ENCODE data around the gene GUCY2C.

The GUCY2C gene

GRCh38 chr12:14681190-14681589 is 15.2 kb downstream of the GUCY2C start:
- no peak for FAIRE-seq

- no peak for FAIRE-seq
Observed at GRCh38 chr12:14678547-14679150, 17.8 kb downstream of the GUCY2C start.

GRCh38 chr12:14668591-14668990 is 27.8 kb downstream of the GUCY2C start:
- no peak for FAIRE-seq

- FAIRE-seq, result no peak
Observed at GRCh38 chr12:14665354-14666348, 30.7 kb downstream of the GUCY2C start.

DNA sequence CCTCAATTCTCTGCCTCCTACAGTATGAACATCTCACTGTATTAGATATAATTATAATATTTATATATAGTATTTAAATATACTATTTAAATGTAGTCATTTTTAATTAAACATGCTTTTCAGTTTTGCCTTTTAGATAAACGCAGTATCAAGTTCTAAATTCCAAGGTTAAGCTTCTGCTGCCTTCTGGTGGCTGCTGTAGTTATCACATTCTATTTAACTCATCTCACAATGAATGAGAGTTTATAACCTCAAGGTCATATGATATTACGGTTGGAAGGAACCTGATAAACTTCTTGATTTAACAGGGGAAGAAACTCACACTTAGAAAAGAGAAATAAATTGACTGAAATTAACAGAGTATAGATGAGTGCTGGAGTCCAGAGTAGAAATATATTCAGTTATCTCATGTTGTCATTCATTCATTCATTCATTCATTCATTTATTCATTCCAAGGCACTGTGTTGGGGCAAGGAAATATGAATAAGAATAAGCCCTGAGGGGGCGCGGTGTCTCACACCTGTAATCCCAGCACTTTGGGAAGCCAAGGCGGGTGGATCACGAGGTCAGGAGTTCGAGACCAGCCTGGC is 31.9 kb downstream of the GUCY2C start:
- FAIRE-seq, result peak; percentile 77

DNA sequence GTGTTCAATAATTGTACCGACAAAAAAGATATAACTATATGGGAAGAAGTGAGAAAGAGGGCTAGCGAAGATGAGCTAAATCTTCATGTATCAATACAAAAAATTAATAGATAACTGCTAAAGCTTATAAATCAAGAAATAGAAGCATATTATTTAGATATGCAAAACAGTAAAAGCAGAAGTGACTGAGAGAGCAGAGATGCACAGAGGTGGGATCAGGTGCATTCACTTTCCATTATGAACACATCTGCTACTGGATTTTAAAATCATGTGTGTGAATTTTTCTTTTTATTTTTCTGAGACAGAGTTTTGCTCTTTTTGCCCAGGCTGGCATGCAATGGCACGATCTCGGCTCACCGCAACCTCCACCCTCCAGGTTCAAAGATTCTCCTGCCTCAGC is 33.4 kb downstream of the GUCY2C start:
- FAIRE-seq, result no peak

GRCh38 chr12:14656846-14657245 is 39.6 kb downstream of the GUCY2C start:
- FAIRE-seq, result no peak

- no peak for FAIRE-seq
Observed at GRCh38 chr12:14655284-14655683, 41.1 kb downstream of the GUCY2C start.

- FAIRE-seq, result no peak
Observed at GRCh38 chr12:14654842-14655241, 41.6 kb downstream of the GUCY2C start.

DNA sequence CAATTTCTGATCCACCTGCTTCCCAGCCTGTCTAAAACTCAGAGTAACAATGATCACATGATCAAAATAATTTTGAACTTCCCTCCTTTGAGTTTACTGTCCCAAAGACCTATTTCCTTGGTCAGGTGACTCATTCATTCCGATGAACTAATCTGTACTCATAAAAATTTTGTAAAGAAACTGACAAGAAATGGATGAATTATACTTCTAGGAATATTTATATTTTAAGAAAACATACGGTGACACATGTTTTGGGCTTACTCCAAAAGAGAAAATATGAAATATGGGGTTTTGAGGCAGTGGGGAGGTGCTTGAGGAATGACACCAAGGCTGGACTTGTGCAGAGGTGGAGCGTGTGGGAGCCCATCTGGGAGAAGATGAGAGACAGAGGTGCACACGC is 42.0 kb downstream of the GUCY2C start:
- no peak for FAIRE-seq

DNA sequence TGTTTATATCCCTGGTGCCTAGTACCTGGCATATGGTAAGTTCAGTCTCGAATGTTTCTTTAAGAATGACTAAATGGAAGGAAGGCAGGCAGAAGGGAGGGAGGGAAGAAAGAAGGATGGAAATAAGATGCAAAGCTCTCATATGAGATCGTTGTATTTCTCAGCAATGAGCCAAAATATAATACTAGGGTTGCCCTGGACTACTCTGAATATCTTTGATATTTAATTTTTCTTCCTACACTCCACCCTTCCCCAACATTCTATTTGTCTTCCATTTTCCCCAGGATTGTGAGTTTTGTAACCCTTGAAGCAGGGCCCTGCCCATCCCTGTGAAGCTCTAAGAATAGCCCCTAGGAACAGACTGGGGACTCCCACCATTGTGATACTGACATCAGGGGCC is 43.9 kb downstream of the GUCY2C start:
- no peak for FAIRE-seq

DNA sequence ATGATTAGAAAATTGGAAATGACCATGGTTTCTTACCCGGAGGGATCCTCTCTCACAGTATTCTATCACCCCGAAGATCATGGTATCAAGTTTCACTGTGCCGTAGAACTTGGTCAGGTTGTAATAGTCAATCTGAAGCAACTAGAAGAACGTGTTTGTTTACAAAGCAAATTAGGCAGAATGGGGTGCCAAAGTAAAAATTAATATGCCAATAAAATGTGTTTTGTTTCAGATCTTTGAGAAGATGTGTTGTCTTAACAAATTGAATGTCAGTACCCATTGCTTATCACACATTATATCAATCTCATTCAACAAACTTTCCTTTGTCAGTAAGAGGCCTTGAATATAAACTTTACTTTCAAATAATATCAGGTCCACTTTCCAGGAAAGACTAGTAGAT is 45.0 kb downstream of the GUCY2C start:
- no peak for FAIRE-seq

DNA sequence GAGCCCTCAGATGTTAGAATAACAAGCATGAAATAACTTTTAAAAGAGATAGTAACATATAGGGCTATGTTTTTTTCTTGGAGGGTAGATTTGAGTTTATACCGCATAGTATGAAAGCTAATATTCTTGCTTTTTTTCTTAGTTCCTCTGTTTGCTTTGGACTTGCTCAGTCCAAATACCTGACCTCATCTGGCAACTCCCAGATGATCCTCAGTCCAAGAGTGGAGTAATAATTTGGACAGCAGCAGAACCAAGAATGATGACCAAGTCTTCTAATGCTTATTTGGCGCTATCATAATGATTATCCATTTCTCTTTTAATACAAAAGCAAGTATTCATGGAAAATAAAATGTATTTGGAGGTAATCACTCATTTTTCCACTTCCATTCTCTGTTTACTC is 45.6 kb downstream of the GUCY2C start:
- FAIRE-seq, result no peak

DNA sequence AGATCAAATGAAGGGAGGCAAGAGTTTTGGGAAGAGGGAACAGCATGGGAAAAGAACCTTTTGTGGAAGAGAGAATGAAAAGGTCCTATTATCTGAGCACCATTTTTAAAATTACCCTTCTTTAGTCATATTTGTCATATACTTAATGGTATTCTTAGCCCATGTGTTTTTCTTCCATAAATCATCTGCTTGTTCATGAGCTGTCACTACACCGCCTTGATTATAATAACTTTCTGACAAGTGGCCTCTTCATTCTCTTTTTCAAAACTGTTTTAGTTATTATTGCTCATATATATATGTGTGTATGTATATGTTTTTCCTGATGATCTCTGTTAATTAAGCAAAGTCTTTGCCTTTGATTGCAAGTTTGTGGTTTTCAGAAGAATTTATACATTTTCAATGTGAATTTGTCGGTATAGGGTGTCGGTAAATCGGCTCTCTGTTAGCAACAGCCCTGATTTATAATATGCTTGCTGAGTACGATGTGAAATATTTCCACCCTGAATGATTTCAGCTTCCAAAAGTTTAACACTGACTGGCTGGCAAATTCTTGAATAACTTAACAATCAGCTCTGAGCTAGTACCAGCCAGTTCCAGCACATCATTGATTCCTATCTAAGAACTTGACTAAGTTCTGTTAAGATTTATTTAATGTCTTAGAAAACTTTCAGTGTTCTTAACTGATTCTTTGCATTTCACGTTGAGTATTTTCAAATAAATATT is 49.2 kb downstream of the GUCY2C start:
- no peak for FAIRE-seq

DNA sequence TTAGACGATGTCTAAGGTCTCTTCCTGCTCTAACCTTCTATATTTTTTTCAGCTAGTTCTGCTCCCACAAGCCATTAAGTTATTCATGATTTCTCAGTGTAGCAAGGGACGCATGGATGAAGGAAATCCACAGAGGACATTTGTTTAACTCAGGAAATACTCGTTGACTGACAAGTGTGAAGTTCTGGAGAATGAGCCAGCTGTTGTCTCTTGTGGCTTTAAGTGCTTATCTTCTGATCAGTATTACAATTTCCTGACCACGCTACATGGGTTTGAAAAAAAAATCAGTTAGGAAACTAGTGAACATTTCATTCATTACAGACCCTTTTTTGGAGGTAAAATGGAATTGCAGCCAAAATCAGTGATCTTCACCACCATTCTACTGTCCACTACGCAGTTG is 53.1 kb downstream of the GUCY2C start:
- FAIRE-seq, result no peak

DNA sequence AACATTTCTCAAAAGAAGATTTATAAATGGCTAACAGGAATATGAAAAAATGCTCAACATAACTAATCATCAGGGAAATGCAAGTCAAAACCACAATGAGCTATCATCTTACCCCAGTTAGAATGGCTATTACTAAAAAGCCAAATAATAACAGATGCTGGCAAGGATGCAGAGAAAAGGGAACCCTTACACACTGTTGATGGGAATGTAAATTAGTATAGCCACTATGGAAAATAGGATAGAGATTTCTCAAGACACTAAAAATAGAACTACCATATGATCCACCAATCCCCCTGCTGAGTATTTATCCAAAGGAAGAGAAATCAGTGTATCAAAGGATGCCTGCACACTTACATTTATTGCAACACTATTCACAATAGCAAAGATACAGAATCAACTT is 58.3 kb downstream of the GUCY2C start:
- no peak for FAIRE-seq

DNA sequence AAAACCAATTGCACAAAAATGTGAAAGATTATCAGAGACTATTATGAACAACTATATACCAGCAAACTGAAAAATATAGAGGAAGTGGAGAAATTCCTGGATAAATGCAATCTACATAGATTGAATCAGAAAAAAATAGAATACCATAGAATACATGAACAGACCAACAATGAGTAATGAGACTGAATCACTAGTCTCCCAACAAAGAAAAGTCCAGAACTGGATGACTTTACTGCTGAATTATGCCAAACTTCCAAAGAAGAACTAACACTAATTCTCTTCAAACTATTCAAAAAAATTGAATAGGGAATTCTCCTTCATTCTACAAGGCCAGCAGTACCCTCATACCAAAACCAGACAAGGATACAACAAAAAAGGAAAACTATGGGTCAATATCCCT is 60.6 kb downstream of the GUCY2C start:
- no peak for FAIRE-seq

DNA sequence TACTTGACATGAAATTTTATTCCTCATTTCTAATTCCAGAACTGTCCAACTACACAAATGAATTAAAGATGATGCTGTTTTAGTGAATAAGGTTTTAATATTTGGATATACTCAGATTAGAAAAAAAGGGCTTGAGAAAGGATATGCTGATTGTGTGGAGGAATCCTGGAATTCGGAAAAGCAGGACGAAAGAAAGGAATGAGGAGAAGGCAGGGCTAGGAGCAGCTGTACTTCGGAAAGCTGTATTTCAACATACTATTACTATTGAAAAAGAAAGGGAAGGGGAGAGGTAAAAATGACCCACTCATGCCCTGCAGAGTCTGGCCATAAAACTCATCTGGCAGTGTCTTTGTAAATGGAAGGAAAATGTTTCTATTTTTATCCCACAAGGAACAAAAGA is 65.6 kb downstream of the GUCY2C start:
- FAIRE-seq, result no peak

GRCh38 chr12:14629832-14630710 is 66.3 kb downstream of the GUCY2C start:
- peak; percentile 77 for FAIRE-seq

GRCh38 chr12:14628771-14629170 is 67.6 kb downstream of the GUCY2C start:
- FAIRE-seq, result no peak

DNA sequence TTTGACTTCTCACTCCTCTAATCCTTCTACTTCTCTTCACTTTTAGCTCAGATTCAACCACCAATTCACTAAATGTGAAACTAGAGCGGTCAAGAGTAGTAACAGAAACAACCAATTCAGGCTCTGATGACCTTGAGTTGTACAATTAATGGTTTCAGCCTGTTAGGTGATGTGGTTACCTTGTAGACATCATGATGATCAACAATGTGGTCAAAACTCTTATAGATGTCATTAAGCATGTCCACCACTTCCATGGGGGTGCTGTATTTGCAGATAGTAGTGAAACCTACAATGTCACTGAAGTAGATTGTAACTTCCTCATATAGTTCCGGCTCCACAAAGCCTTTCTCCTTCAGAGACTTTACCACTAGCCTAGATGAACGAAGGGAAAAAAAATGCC is 74.6 kb downstream of the GUCY2C start:
- no peak for FAIRE-seq

All from TTC549 (cell line).